ENCODE results near the gene PHAF1. TPM values are rescaled to one million over a fixed set of nuclear protein-coding genes. Genes with fewer than 3 reads are reported as not detected.

PHAF1 gene
- total and polyA plus RNA-seq, 2 of the 13 experiments (the other 11 are each of a cell fraction or from before 2014, with no cell fraction given): 48.3 to 174 TPM

DNA sequence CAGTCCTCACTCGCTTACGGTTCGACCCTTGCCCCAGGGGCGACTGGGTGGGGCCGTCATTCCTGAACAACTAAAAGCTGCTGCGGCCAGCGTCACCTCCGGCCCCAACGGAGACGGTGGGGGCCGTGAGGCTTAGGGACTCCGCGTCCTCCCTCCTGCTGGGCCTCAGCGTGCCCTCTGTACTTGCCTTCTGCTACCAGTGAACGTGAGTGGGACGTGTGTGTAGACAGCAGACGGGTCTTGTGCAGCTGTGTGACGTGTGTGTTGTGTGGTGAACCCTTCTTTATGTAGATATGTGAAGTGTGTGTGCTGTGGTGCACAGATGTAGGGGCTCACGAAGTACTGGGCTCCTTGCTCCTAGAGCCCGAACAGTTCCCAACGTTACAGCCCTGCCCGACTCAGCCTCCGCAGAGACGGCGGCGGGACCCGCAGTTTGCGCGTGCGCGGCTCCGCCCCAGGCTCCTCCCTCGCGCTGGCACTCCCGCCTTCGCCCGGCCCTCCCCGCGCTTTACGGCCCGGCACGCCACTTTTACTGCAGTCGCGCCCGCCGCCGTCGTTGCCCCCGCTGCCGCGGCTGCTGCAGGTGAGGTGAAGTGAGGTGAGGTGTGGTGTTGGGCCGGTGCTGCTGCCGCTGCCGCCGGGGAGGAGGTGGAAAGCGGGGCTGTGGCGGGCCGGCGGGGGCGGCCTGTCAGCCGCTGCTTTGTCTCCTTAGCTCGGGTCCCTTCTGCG is at the start of gene PHAF1 (continued):
- TF ChIP-seq ZNF10 (CRISPR knock-in tag; IDR thresholded peaks at IDR 0.05; ENCODE audit: borderline replicate concordance, low read depth): 0 out of 2 replicates have a peak, but pooled peaks have one; percentile 11
- TF ChIP-seq ZNF570 (CRISPR knock-in tag; IDR thresholded peaks at IDR 0.05; ENCODE audit: borderline replicate concordance): no peak
- peak; percentile 77 for TF ChIP-seq STAT5B (CRISPR knock-in tag; IDR thresholded peaks at IDR 0.05)
- peak; percentile 95 for TF ChIP-seq SAP130 (CRISPR knock-in tag; IDR thresholded peaks at IDR 0.05; ENCODE audit: low read depth)
- no peak for TF ChIP-seq ZNF749 (CRISPR knock-in tag; IDR thresholded peaks at IDR 0.05; ENCODE audit: borderline replicate concordance)

DNA sequence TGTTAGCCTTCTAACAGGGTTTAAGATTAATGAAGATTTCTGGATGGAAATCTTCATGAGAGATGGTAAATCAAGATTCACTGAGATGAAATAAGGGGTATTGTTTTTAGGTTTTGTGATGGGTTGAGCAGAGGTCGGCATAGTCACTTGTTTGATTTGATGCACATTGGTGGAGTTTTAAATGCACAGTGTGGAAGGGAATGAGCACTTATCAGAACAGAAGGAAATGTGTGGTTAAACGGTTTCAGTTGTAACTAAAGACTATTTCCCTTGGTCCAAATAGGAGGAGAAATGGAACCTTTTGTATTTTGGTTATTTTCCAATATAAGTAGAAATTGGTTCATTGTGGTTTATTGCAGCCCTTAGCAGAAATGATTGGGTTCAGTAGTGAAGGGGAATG is 46.7 kb upstream of the PHAF1 start:
- WGBS (ENCODE audit: low lambda C conversion rate): 90% methylated on average over 2 of the region's 2 CpGs
- H3K9ac ChIP-seq (ENCODE audit: insufficient read depth, low read depth, low read length): no peak overlapping the region
- no peak overlapping the region for H3K4me3 ChIP-seq (replicated peaks in 1 of 3; ENCODE audit: insufficient read depth in 1 of 3, low read depth in 2 of 3, low read length in 3 of 3)
- no peak overlapping the region for H2AFZ ChIP-seq (ENCODE audit: low read length)
- no peak for DNase-seq (ENCODE audit: low spot score)
- no TSS peak for BruUV-seq (replicated peaks)
- intact Hi-C loops (cut with micrococcal nuclease; ENCODE audit: unreplicated experiment): no loop called here
- ATAC-seq: no peak
- no peak overlapping the region for H3K4me2 ChIP-seq (ENCODE audit: low read depth, low read length)
- in situ Hi-C loops (cut with HindIII; ENCODE audit: extremely low pct_ligation_motif_present, low pct_unique_long_range_greater_than_20kb): no loop called here
- peaks cover 11% of the 10 kb centered on the region for H3K4me1 ChIP-seq (ENCODE audit: insufficient read depth, low read length)
- TF ChIP-seq, protein P1, sequence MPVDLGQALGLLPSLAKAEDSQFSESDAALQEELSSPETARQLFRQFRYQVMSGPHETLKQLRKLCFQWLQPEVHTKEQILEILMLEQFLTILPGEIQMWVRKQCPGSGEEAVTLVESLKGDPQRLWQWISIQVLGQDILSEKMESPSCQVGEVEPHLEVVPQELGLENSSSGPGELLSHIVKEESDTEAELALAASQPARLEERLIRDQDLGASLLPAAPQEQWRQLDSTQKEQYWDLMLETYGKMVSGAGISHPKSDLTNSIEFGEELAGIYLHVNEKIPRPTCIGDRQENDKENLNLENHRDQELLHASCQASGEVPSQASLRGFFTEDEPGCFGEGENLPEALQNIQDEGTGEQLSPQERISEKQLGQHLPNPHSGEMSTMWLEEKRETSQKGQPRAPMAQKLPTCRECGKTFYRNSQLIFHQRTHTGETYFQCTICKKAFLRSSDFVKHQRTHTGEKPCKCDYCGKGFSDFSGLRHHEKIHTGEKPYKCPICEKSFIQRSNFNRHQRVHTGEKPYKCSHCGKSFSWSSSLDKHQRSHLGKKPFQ (CRISPR knock-in tag; IDR thresholded peaks at IDR 0.05; ENCODE audit: insufficient replicate concordance): no peak
- TF ChIP-seq IKZF4 (CRISPR knock-in tag; IDR thresholded peaks at IDR 0.05; ENCODE audit: borderline replicate concordance, low read depth, not compliant biosample characterization): no peak
- TF ChIP-seq MIER2 (CRISPR knock-in tag; IDR thresholded peaks at IDR 0.05): no peak
- TF ChIP-seq ZNF207 (IDR thresholded peaks at IDR 0.05; ENCODE audit: borderline replicate concordance): no peak
- no peak for TF ChIP-seq TRIM24 (CRISPR knock-in tag; IDR thresholded peaks at IDR 0.05)
- no peak for TF ChIP-seq ZNF792 (CRISPR knock-in tag; IDR thresholded peaks at IDR 0.05)
- TF ChIP-seq ZBTB3 (CRISPR knock-in tag; IDR thresholded peaks at IDR 0.05; ENCODE audit: borderline replicate concordance, low read depth): no peak
- TF ChIP-seq ZNF121 (CRISPR knock-in tag; IDR thresholded peaks at IDR 0.05): no peak
- no peak for TF ChIP-seq HOXA7 (CRISPR knock-in tag; IDR thresholded peaks at IDR 0.05)
- no peak for TF ChIP-seq EEA1 (CRISPR knock-in tag; IDR thresholded peaks at IDR 0.05; ENCODE audit: borderline replicate concordance)
- TF ChIP-seq ZBTB42 (CRISPR knock-in tag; IDR thresholded peaks at IDR 0.05): no peak
- TF ChIP-seq, protein P2, sequence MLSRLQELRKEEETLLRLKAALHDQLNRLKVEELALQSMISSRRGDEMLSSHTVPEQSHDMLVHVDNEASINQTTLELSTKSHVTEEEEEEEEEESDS (CRISPR knock-in tag; IDR thresholded peaks at IDR 0.05; ENCODE audit: borderline replicate concordance): no peak
- TF ChIP-seq, protein P3, sequence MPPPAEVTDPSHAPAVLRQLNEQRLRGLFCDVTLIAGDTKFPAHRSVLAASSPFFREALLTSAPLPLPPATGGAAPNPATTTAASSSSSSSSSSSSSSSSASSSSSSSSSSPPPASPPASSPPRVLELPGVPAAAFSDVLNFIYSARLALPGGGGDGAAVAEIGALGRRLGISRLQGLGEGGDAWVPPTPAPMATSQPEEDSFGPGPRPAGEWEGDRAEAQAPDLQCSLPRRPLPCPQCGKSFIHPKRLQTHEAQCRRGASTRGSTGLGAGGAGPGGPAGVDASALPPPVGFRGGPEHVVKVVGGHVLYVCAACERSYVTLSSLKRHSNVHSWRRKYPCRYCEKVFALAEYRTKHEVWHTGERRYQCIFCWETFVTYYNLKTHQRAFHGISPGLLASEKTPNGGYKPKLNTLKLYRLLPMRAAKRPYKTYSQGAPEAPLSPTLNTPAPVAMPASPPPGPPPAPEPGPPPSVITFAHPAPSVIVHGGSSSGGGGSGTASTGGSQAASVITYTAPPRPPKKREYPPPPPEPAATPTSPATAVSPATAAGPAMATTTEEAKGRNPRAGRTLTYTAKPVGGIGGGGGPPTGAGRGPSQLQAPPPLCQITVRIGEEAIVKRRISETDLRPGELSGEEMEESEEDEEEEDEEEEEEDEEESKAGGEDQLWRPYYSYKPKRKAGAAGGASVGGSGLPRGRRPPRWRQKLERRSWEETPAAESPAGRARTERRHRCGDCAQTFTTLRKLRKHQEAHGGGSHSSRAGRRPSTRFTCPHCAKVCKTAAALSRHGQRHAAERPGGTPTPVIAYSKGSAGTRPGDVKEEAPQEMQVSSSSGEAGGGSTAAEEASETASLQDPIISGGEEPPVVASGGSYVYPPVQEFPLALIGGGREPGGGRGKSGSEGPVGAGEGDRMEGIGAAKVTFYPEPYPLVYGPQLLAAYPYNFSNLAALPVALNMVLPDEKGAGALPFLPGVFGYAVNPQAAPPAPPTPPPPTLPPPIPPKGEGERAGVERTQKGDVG (CRISPR knock-in tag; IDR thresholded peaks at IDR 0.05; ENCODE audit: borderline replicate concordance): no peak
- no peaks in the 10 kb centered on the region for H3K27me3 ChIP-seq (ENCODE audit: control insufficient read depth in 1 of 2, insufficient read depth in 2 of 2, low read length in 2 of 2)
- no peaks in the 10 kb centered on the region for H3K9me3 ChIP-seq (ENCODE audit: low read length)
- no peak for FAIRE-seq
- H3K27ac ChIP-seq (ENCODE audit: extremely low read length, insufficient read depth, low read length): no peak overlapping the region
- CTCF ChIA-PET (ENCODE audit: low intra/inter-chr PET ratio, low total read pairs): no interaction called here
- POLR2A ChIA-PET: no interaction called here
- peaks cover 9 to 18% of the 10 kb centered on the region in 2 experiments for H3K36me3 ChIP-seq (replicated peaks in 1 of 2; ENCODE audit: control insufficient read depth in 1 of 2, insufficient read depth in 2 of 2, low read length in 2 of 2)
- H3K79me2 ChIP-seq (ENCODE audit: insufficient read depth, low read length): peaks cover 22% of the 10 kb centered on the region
- no peaks in the 10 kb centered on the region for H4K20me1 ChIP-seq (ENCODE audit: insufficient read depth, low read length)

Measured in HepG2 (cell line).